Heart left ventricle (tissue), 13 donors: ENCODE data around the gene MXRA8.

Experiments
- POLR2A ChIP-seq, 2 donors: fragments of 450-650 bp; IDR thresholded peaks; one replicate each; pipeline ENCODE4 v1.6.1; 2017; ENCODE audit warnings: antibody characterized with exemption in 2 of 2, mild to moderate bottlenecking in 2 of 2, moderate library complexity in 2 of 2
- TF ChIP-seq, protein P1 (sequence below), 12 donors: fragments of 200-600 bp; sonication (generic) in 4 of 12; IDR thresholded peaks; one replicate each; pipeline versions ENCODE4 v1.5.0 to v1.8.0; 2018 to 2022; ENCODE audit warnings: antibody characterized with exemption in 12 of 12, mild to moderate bottlenecking in 5 of 12
- donor health status: ischemic (EF 13 %, LVEDD 7.1; RV severe dilation, severe dysfunction).
- donor health status: DM: no; HTN: yes; CAD: no.
- donor health status: DM: no; HTN: no; CAD: no.
- donor health status: ischemic (EF 25% LVEDD 6.9; RV normal size, moderate dysfunction).
- donor health status: ischemic (EF 25% LVEDD 5.7; RV mildly dilated, moderate dysfunction).
- donor health status: ischemic (EF 35%, LVEDD 5.7; RV mildly dilated, moderate dysfunction).
- donor health status: nonischemic (EF 11% LVEDD 7.7; RV severe dilation, severe dysfunction).
- donor health status: DM: yes; HTN: yes; CAD: no.
- donor health status: PGD.
- donor health status: ischemic (EF 29% LVEDD 5.4; RV normal size, mild dysfunction).
- donor health status: nonischemic (EF 23%, LVEDD 6.1; RV moderate dilation, normal function).

- TF ChIP-seq, protein P1, sequence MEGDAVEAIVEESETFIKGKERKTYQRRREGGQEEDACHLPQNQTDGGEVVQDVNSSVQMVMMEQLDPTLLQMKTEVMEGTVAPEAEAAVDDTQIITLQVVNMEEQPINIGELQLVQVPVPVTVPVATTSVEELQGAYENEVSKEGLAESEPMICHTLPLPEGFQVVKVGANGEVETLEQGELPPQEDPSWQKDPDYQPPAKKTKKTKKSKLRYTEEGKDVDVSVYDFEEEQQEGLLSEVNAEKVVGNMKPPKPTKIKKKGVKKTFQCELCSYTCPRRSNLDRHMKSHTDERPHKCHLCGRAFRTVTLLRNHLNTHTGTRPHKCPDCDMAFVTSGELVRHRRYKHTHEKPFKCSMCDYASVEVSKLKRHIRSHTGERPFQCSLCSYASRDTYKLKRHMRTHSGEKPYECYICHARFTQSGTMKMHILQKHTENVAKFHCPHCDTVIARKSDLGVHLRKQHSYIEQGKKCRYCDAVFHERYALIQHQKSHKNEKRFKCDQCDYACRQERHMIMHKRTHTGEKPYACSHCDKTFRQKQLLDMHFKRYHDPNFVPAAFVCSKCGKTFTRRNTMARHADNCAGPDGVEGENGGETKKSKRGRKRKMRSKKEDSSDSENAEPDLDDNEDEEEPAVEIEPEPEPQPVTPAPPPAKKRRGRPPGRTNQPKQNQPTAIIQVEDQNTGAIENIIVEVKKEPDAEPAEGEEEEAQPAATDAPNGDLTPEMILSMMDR (IDR thresholded peaks at IDR 0.05), result no peak
- no peak for TF ChIP-seq POLR2A (IDR thresholded peaks at IDR 0.05)
Observed at GRCh38 chr1:1399872-1400575, 41.7 kb upstream of the MXRA8 start.
